SK-MEL-5 (cell line): ENCODE measurements around the gene CABCOCO1. TPM values are rescaled to one million over a fixed set of nuclear protein-coding genes. Genes with fewer than 3 reads are reported as not detected.

Source experiments
- DNase-seq: peaks from one replicate; pipeline ENCODE4 v3.0.0-alpha.2; 2016; ENCODE audit warnings: low read depth, low spot score
- in situ Hi-C: cut with HindIII; loops from 2 replicates; pipeline ENCODE4 v1.10.0; 2016; ENCODE audit warnings: low sequenced_read_pairs, high pct_unique_total_duplicates, low pct_unique_long_range_greater_than_20kb
- total RNA-seq: library from RNA; depleted of rRNA; stranded (reverse); fragments of >200 nt; shearing (Covaris generic); gene quantifications from 2 replicates; pipeline ENCODE4 v1.2.3, GENCODE V29; 2014

CABCOCO1 gene
- total RNA-seq, 1 experiment from 2014 or later: 0.40 TPM

DNA sequence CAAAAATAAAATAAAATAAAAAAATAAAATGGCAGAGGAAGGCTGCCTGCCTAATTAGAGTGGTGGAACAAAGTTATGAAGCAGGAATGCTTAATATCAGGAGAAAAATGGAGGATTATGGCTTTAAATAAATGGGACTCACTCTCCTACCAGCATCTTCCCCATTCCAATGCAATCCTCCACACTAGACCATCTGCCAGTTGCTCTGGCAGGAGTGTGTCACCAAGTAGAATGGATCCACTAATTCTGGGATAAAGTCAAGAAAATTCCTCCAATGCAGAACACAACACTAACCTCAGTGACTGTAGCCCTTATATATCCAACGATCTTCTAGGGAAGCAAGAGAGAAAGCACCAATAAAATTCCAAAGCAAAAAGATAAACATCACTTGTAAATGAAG lies 126.3 kb downstream of the CABCOCO1 start:
- no peak for DNase-seq
- in situ Hi-C loops: no loop called here

GRCh38 chr10:61791216-61791615 lies 128.5 kb downstream of the CABCOCO1 start:
- no peak for DNase-seq
- in situ Hi-C loops: no loop called here

DNA sequence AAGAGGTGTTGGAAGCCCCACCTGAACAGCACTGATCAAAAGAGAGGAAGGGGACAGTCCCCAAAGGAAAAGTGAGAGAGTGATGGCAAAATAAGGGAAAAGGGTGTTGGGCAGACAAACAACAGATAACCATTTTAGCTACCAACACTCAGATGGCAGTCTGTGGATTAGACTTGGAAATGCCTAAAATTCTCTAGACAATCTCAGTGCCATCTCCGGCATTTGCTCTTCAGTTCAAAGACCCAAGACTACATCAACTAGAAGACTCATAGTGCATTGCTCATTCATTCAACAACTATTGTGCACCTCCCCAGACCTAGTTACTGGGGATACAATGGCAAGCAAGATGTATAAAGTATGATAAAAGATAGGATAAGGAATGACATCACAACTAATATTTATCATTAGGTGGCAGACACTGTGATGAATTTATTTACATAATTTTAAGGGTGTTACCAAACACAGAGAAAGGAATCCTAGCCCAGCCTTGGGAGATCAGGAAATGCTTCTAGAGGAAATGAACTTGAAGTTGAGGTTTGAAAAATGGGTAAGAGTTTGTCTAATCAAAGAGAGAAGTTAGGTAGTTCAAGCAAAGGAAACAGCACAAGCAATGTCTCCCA lies 129.5 kb downstream of the CABCOCO1 start:
- no peak for DNase-seq
- in situ Hi-C loops: no loop called here

DNA sequence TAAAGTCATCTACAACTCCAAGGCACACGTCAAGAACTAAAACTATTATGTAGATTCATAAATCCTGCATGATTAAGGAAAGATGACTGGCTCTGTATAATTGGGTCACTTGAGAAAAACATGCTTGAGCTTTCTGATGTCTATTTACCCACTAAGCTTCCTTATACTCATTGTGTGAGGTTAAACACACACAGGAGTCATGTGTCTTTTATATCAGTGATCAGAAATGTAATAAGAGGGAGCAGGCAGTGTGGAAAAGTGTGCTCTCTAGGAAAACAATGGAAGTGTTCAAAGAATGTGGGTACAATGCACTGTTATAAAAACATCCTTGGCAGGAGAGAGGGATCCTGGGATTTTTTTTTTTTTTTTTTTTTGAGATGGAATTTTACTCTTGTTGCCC lies 130.2 kb downstream of the CABCOCO1 start:
- in situ Hi-C loops: no loop called here
- DNase-seq: no peak

- DNase-seq: no peak
- in situ Hi-C loops: no loop called here
Observed at GRCh38 chr10:61793760-61794703, 131.3 kb downstream of the CABCOCO1 start.

DNA sequence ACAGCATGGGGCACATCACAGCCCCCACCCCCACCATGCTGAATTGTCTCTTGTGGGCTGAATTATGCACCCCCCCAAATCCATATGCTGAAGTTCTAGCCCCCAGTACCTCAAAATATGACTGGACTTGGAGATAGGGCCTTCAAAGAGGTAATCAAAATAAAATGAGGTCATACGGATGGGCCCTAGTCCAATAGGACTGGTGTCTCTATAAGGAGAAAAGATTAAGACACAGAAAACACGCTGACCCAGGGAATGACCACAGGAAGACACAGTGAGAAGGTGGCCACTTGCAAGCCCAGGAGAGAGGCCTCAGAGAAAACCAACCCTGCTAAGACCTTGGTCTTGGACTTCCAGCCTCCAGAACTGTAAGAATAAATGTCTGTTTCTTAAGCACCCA lies 132.4 kb downstream of the CABCOCO1 start:
- in situ Hi-C loops: no loop called here
- DNase-seq: no peak

DNA sequence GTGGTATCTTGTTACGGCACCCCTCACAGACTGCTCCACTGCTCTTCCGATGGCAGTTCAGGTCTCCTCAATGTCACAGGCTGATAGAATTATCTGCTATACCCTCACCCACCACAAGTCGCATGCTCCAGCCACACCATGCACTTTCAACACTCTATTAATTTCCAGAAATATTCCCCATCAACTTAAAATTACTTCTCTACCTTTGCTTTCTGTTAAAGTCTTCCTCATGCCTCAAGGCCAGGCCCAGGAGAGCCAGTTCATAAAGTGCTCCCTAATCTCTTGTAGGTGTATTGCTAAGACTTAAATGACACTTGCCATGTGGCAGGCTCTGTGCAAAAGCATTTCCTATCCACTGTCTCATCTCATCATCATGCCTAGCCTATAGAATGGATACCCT lies 132.8 kb downstream of the CABCOCO1 start:
- in situ Hi-C loops: no loop called here
- peak; percentile 26 for DNase-seq

DNA sequence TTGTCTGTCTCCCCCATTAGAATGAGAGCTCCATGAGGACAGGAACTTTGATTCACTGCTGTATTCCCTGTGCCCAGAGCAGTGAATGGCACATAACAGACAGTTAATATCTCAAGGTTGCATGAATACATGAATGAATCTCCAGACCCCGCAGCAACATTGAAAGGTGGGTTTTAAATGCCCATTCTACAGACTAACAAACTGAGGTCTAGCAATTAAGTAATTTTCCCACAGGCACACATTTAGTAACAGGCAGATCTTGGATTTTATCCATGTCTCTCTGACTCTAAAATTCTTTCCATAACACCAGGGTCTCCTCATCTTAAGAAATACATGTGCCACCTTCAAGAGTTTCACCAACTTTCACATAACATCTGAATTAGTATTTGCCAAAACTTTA lies 134.1 kb downstream of the CABCOCO1 start:
- DNase-seq: no peak
- in situ Hi-C loops: no loop called here

- in situ Hi-C loops: no loop called here
- no peak for DNase-seq
Observed at GRCh38 chr10:61797304-61798153, 134.8 kb downstream of the CABCOCO1 start.

GRCh38 chr10:61798713-61799112 lies 136.0 kb downstream of the CABCOCO1 start:
- DNase-seq: no peak
- in situ Hi-C loops: no loop called here

- in situ Hi-C loops: no loop called here
- DNase-seq: no peak
Observed at GRCh38 chr10:61801484-61801883, 138.8 kb downstream of the CABCOCO1 start.

DNA sequence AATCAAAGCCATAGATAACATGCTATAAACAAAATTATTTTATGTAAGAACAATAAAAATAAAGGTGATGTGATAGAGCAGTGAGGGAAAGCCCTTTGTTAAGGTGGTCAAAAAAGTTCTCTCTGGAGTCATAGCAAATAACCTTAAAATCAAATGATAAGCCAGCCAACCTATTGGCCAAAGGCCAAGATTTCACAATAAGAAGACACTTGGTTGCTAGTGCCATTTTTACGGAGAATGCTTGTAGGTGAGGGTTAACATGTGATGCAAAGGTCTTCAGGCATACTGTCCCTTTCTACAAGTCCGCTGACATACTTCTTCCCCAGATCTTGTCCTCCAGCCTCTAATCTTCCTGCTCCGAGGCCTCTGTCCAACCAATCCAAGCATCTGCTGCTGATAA lies 140.5 kb downstream of the CABCOCO1 start:
- DNase-seq: no peak
- in situ Hi-C loops: no loop called here

DNA sequence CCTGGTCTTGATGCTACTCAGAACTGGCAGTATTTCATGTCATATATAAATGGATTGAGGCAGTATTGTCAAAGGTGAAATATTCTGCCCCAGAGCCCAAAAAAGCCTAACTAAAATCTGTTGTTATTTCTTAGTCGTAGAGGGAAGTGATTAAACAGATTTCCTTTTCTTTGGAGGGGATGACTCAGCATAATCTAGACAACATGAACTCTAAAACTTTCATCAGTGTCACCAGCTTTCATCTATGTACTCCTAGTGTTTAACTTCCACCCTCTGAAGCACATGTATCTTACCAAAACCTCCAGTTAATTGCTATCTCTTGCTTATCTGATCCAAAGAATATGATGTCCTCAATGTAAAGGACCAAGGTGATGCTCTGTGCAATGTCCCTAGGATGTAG lies 141.7 kb downstream of the CABCOCO1 start:
- DNase-seq: no peak
- in situ Hi-C loops: no loop called here

- DNase-seq: no peak
- in situ Hi-C loops: no loop called here
Observed at GRCh38 chr10:61805091-61805490, 142.4 kb downstream of the CABCOCO1 start.

- in situ Hi-C loops: no loop called here
- DNase-seq: no peak
Observed at GRCh38 chr10:61810263-61810662, 147.5 kb downstream of the CABCOCO1 start.

- DNase-seq: no peak
- in situ Hi-C loops: no loop called here
Observed at GRCh38 chr10:61812052-61812721, 149.5 kb downstream of the CABCOCO1 start.

- DNase-seq: no peak
- in situ Hi-C loops: no loop called here
Observed at GRCh38 chr10:61812920-61813319, 150.2 kb downstream of the CABCOCO1 start.

- DNase-seq: no peak
- in situ Hi-C loops: no loop called here
Observed at GRCh38 chr10:61814160-61814559, 151.4 kb downstream of the CABCOCO1 start.
